H1 (cell line): ENCODE results near the gene PDHB.

ENCODE experiments used
- ASH2L ChIP-seq: fragments of 200-600, 300-600 bp; sonication (generic); IDR thresholded peaks from one replicate; pipeline ENCODE4 v1.7.1; 2017; ENCODE audit warnings: low read length
- ATF2 ChIP-seq: IDR thresholded peaks from 2 replicates; pipeline ENCODE4 v1.6.1; 2012; ENCODE audit warnings: low read length, inconsistent platforms
- EP300 ChIP-seq, 2 experiments: IDR thresholded peaks; 1 replicate in 1 of 2; 2 replicates in 1 of 2; pipeline ENCODE4 v1.6.1; 2011 to 2012; ENCODE audit warnings: low read depth in 2 of 2, low read length in 2 of 2, mild to moderate bottlenecking in 2 of 2, borderline replicate concordance in 1 of 2, inconsistent platforms in 1 of 2, moderate library complexity in 1 of 2
- EZH2 ChIP-seq: fragments of 200-600 bp; sonication (generic); IDR thresholded peaks from 2 replicates; pipeline ENCODE4 v1.7.1; 2012; ENCODE audit warnings: low read depth, mild to moderate bottlenecking, moderate library complexity, low read length, inconsistent platforms; ENCODE audit not compliant: severe bottlenecking
- HDAC2 ChIP-seq, 2 experiments: fragments of 300-600 bp in 1 of 2; sonication (generic) in 1 of 2; IDR thresholded peaks; 2 replicates each; pipeline ENCODE4 v1.6.1; 2011 to 2012; ENCODE audit warnings: low read depth in 2 of 2, low read length in 2 of 2, mild to moderate bottlenecking in 2 of 2, moderate library complexity in 2 of 2, borderline replicate concordance in 1 of 2, inconsistent platforms in 1 of 2
- JUN ChIP-seq: IDR thresholded peaks from 2 replicates; pipeline ENCODE4 v1.6.1; 2011; ENCODE audit warnings: low read depth, mild to moderate bottlenecking, improper control_type of control experiment, low read length
- POLR2A ChIP-seq, 2 experiments: IDR thresholded peaks; 1 replicate in 1 of 2; 2 replicates in 1 of 2; pipeline ENCODE4 v1.6.1; 2011; ENCODE audit warnings: low read depth in 2 of 2, low read length in 2 of 2, mild to moderate bottlenecking in 2 of 2; ENCODE audit errors: control extremely low read depth in 1 of 2
- RFX5 ChIP-seq: IDR thresholded peaks from 2 replicates; pipeline ENCODE4 v1.6.1; 2011; ENCODE audit warnings: low read depth, low read length, improper control_type of control experiment, borderline replicate concordance
- SIX5 ChIP-seq: IDR thresholded peaks from 2 replicates; pipeline ENCODE4 v1.6.1; 2011; ENCODE audit warnings: mild to moderate bottlenecking, low read depth, low read length
- SP4 ChIP-seq: IDR thresholded peaks from 2 replicates; pipeline ENCODE4 v1.6.1; 2012; ENCODE audit warnings: low read length, inconsistent platforms
- TBP ChIP-seq: IDR thresholded peaks from 2 replicates; pipeline ENCODE4 v1.6.1; 2011; ENCODE audit warnings: low read depth, low read length, improper control_type of control experiment
- YY1 ChIP-seq: IDR thresholded peaks from 2 replicates; pipeline ENCODE4 v1.6.1; 2011; ENCODE audit warnings: low read depth, mild to moderate bottlenecking, low read length
- TF ChIP-seq, protein P1 (sequence below), 3 experiments: IDR thresholded peaks; 1 replicate in 2 of 3; 2 replicates in 1 of 3; pipeline versions ENCODE4 v1.5.1 to v1.6.1; 2011; ENCODE audit warnings: low read length in 3 of 3, mild to moderate bottlenecking in 3 of 3, inconsistent platforms in 2 of 3, low read depth in 1 of 3, moderate library complexity in 1 of 3; ENCODE audit not compliant: insufficient read depth in 1 of 3; ENCODE audit errors: control extremely low read depth in 1 of 3

- TF ChIP-seq HDAC2 (IDR thresholded peaks at IDR 0.05; ENCODE audit: borderline replicate concordance in 1 of 2, low read depth in 2 of 2, low read length in 2 of 2) (no peak), SP4 (no peak), SIX5 (no peak), TBP (no peak), RFX5 (no peak), EZH2 (no peak), EP300 (IDR thresholded peaks at IDR 0.05; ENCODE audit: borderline replicate concordance in 1 of 2, low read depth in 2 of 2, low read length in 2 of 2) (no peak), JUN (no peak), YY1 (no peak), ASH2L (no peak), ATF2 (no peak), POLR2A (IDR thresholded peaks at IDR 0.05; ENCODE audit: control extremely low read depth in 1 of 2, low read depth in 2 of 2, low read length in 2 of 2) (no peak)
- TF ChIP-seq, protein P1, sequence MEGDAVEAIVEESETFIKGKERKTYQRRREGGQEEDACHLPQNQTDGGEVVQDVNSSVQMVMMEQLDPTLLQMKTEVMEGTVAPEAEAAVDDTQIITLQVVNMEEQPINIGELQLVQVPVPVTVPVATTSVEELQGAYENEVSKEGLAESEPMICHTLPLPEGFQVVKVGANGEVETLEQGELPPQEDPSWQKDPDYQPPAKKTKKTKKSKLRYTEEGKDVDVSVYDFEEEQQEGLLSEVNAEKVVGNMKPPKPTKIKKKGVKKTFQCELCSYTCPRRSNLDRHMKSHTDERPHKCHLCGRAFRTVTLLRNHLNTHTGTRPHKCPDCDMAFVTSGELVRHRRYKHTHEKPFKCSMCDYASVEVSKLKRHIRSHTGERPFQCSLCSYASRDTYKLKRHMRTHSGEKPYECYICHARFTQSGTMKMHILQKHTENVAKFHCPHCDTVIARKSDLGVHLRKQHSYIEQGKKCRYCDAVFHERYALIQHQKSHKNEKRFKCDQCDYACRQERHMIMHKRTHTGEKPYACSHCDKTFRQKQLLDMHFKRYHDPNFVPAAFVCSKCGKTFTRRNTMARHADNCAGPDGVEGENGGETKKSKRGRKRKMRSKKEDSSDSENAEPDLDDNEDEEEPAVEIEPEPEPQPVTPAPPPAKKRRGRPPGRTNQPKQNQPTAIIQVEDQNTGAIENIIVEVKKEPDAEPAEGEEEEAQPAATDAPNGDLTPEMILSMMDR (IDR thresholded peaks at IDR 0.05; ENCODE audit: control extremely low read depth in 1 of 3, insufficient read depth in 1 of 3, low read depth in 1 of 3, low read length in 3 of 3): no peak
Observed at GRCh38 chr3:58387650-58388546, 45.7 kb downstream of the PDHB start.
